Neural progenitor cell (in vitro differentiated cells): Measurements from ENCODE around the gene CPN1.

ENCODE experiments used
- CTCF ChIP-seq: fragments of 200-600 bp; sonication (generic); IDR thresholded peaks from 2 replicates; pipeline ENCODE4 v1.5.1; 2017; ENCODE audit warnings: antibody characterized with exemption, mild to moderate bottlenecking
- EZH2 ChIP-seq: fragments of 200-600 bp; sonication (generic); IDR thresholded peaks from 2 replicates; pipeline ENCODE4 v1.6.1; 2017; ENCODE audit warnings: antibody characterized with exemption, mild to moderate bottlenecking, moderate library complexity
- EZH2phosphoT487 ChIP-seq: fragments of 200-600 bp; sonication (generic); IDR thresholded peaks from 2 replicates; pipeline ENCODE4 v1.6.1; 2017; ENCODE audit warnings: antibody characterized with exemption

DNA sequence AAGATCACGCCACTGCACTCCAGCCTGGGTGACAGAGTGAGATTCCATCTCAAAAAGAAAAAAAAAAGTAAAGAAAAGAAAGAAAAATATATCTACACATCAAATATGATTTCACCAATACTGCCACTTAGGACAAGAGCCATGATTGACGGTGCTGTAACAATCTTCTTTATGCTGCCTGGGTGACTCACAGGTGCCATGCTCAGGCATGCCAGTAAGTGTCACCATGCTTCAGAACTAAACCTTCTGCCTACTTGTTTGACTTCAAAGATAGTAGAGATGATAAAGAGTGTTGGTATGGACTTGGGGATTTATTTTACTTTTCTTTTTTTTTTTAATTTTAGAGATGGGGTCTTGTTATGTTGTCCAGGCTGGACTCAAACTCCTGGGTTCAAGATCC lies 38.3 kb downstream of the CPN1 start:
- no peak for TF ChIP-seq EZH2
- no peak for TF ChIP-seq CTCF
- no peak for TF ChIP-seq EZH2phosphoT487
